K562 (cell line): ENCODE results near the gene SEC22C. TPM values are rescaled to one million over a fixed set of nuclear protein-coding genes. Genes with fewer than 3 reads are reported as not detected.

Experiments
- CC2D1A ChIP-seq: fragments of 450-650 bp; IDR thresholded peaks from 2 replicates; pipeline ENCODE4 v1.6.1; 2017; ENCODE audit warnings: mild to moderate bottlenecking
- FOXJ3 ChIP-seq: sonication (generic); formaldehyde crosslinking; IDR thresholded peaks from 2 replicates; pipeline ENCODE4 v1.4.0; 2020; ENCODE audit warnings: mild to moderate bottlenecking, missing genetic modification reagents
- HCFC1 ChIP-seq: IDR thresholded peaks from 2 replicates; pipeline ENCODE4 v1.6.1; 2012; ENCODE audit warnings: low read depth, low read length, improper control_type of control experiment
- L3MBTL2 ChIP-seq: fragments of 450-650 bp; IDR thresholded peaks from 2 replicates; pipeline ENCODE4 v1.6.1; 2016; ENCODE audit warnings: mild to moderate bottlenecking, moderate library complexity
- MECOM ChIP-seq: fragments of 250-450 bp; sonication (Bioruptor Pico); IDR thresholded peaks from 2 replicates; pipeline ENCODE4 v1.8.0; 2022; ENCODE audit warnings: inconsistent platforms
- NFXL1 ChIP-seq: fragments of 450-650 bp; formaldehyde crosslinking; IDR thresholded peaks from 2 replicates; pipeline ENCODE4 v1.4.0; 2021; ENCODE audit warnings: mild to moderate bottlenecking
- NR2C2 ChIP-seq, 2 experiments: fragments of 200-800 bp in 1 of 2; sonication (Bioruptor generic) in 1 of 2; sonication (generic) in 1 of 2; formaldehyde crosslinking in 1 of 2; IDR thresholded peaks; 2 replicates each; pipeline versions ENCODE4 v1.6.1 to v1.8.0; 2016 to 2022; ENCODE audit warnings: mild to moderate bottlenecking in 1 of 2, missing compliant biosample characterization in 1 of 2, missing genetic modification characterization in 1 of 2, missing genetic modification reagents in 1 of 2
- POLR2AphosphoS2 ChIP-seq: IDR thresholded peaks from 2 replicates; pipeline ENCODE4 v1.6.1; 2012; ENCODE audit warnings: low read length, improper control_type of control experiment
- RBM25 ChIP-seq: fragments of 200-400 bp; formaldehyde crosslinking; IDR thresholded peaks from 2 replicates; pipeline ENCODE4 v1.6.1; 2018; ENCODE audit warnings: low read length, low read depth, moderate library complexity; ENCODE audit not compliant: severe bottlenecking
- SAFB2 ChIP-seq: fragments of 200-400 bp; formaldehyde crosslinking; IDR thresholded peaks from 2 replicates; pipeline ENCODE4 v1.6.1; 2018; ENCODE audit warnings: borderline replicate concordance, low read length, low read depth, moderate library complexity; ENCODE audit not compliant: severe bottlenecking
- SLC30A9 ChIP-seq: fragments of 250-450 bp; sonication (Bioruptor Pico); IDR thresholded peaks from 2 replicates; pipeline ENCODE4 v1.8.0; 2022; ENCODE audit warnings: mild to moderate bottlenecking, moderate library complexity
- STAT5A ChIP-seq: IDR thresholded peaks from 2 replicates; pipeline ENCODE4 v1.6.1; 2012; ENCODE audit warnings: low read length, inconsistent platforms, borderline replicate concordance
- TEAD1 ChIP-seq, 2 experiments: fragments of 450-650 bp in 1 of 2; sonication (generic) in 1 of 2; formaldehyde crosslinking; IDR thresholded peaks; 2 replicates each; pipeline versions ENCODE4 v1.4.0 to v1.8.0; 2020 to 2022; ENCODE audit warnings: mild to moderate bottlenecking in 2 of 2, missing genetic modification reagents in 1 of 2
- TOE1 ChIP-seq, 2 experiments: fragments of 450-650 bp in 1 of 2; sonication (generic) in 1 of 2; formaldehyde crosslinking in 1 of 2; IDR thresholded peaks; 2 replicates each; pipeline versions ENCODE4 v1.7.1 to v1.8.0; 2016 to 2022; ENCODE audit warnings: borderline replicate concordance in 2 of 2, mild to moderate bottlenecking in 2 of 2, antibody characterized with exemption in 1 of 2, inconsistent platforms in 1 of 2, low read depth in 1 of 2, missing genetic modification reagents in 1 of 2, moderate library complexity in 1 of 2
- ZNF311 ChIP-seq: fragments of 250-450 bp; sonication (Bioruptor Pico); IDR thresholded peaks from 2 replicates; pipeline ENCODE4 v1.4.0; 2020; ENCODE audit warnings: mild to moderate bottlenecking, moderate library complexity
- ZNF347 ChIP-seq: fragments of 450-650 bp; formaldehyde crosslinking; IDR thresholded peaks from 2 replicates; pipeline ENCODE4 v1.4.0; 2020; ENCODE audit warnings: low read depth, mild to moderate bottlenecking, moderate library complexity
- ZNF445 ChIP-seq: fragments of 250-450 bp; sonication (Bioruptor Pico); IDR thresholded peaks from 2 replicates; pipeline ENCODE4 v1.4.0; 2020; ENCODE audit warnings: low read depth, mild to moderate bottlenecking, moderate library complexity
- polyA plus RNA-seq, 8 experiments: library from polyadenylated mRNA; depleted of rRNA in 4 of 8; stranded (reverse) in 5 of 8; unstranded in 3 of 8; fragments of >200 nt; fragmentation: Nextera tagmentation in 2 of 8; fragmentation: Illumina TruSeq in 1 of 8; extraction: Ambion mirVana in 2 of 8; extraction: Trizol in 1 of 8; gene quantifications; 2 replicates each; pipeline versions ENCODE4 v1.2.1 to v1.2.3, GENCODE V29; 2011 to 2014; ENCODE audit warnings: inconsistent platforms in 1 of 8, missing spikeins in 1 of 8
- total RNA-seq, 7 experiments: library from RNA; depleted of rRNA in 6 of 7; stranded (reverse); fragments of >200 nt in 6 of 7; fragmentation: Illumina TruSeq in 2 of 7; extraction: Trizol in 2 of 7; gene quantifications; 2 replicates each; pipeline versions ENCODE4 v1.2.1 to v1.2.3, GENCODE V29; 2011 to 2021; ENCODE audit warnings: low replicate concordance in 1 of 7
- TF ChIP-seq, protein P1 (sequence below): IDR thresholded peaks from 3 replicates; pipeline ENCODE4 v1.6.1; 2011; ENCODE audit warnings: borderline replicate concordance, mild to moderate bottlenecking, moderate library complexity; ENCODE audit not compliant: insufficient read length; ENCODE audit errors: extremely low read depth
- TF ChIP-seq, protein P2 (sequence below): sonication (generic); formaldehyde crosslinking; IDR thresholded peaks from 2 replicates; pipeline ENCODE4 v1.8.1; 2023; ENCODE audit warnings: mild to moderate bottlenecking, missing genetic modification reagents, moderate library complexity
- TF ChIP-seq, protein P3 (sequence below): fragments of 450-650 bp; formaldehyde crosslinking; IDR thresholded peaks from 2 replicates; pipeline ENCODE4 v1.4.0; 2020; ENCODE audit warnings: mild to moderate bottlenecking

SEC22C gene
- total and polyA plus RNA-seq, 9 of the 15 experiments (the other 6 are each of a cell fraction or from before 2014, with no cell fraction given) = 35.6 to 68.4 (median 50.7) TPM

DNA sequence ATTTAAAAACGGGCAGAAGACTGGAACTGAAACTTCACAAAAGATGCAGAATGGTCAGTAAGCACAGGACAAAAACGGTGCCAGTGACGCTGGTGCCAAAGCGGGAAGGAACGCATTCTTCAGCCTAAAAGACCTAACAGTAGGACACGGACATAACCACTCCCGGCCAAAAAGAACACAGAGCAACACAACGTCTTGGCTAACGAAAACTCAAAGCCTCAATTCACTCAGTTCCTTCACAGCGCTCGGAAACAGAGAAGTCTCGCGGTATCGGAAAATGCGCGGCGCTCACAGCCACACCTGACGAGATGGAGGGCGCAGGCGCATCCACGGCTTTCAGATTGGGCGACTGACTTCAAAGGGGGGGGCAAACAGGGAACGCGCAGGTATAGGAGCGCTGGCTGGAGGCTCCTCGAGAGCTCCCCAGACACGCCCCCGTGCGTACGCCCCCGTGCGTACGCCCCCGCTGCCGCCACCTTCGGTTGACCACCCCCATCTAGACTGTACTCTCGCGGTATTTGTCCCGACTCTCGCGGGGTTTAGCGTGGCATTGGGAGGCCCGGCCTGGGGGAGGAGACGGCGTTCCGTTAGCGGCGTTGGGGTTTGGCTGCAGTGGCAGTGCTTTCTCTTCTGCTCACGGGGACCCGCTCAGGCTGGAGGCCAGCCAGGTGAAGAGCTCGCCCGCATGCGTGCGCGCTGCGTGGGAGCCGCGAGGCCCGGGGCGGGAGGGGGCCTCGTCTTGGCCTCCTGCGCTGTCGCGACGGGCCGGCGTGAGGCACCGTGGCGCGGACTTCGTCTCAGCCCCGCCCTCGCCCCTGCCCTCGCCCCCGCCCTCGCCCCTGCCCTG, 18.6 kb upstream of the SEC22C start, which contains the start of gene NKTR (continued):
- TF ChIP-seq, protein P1, sequence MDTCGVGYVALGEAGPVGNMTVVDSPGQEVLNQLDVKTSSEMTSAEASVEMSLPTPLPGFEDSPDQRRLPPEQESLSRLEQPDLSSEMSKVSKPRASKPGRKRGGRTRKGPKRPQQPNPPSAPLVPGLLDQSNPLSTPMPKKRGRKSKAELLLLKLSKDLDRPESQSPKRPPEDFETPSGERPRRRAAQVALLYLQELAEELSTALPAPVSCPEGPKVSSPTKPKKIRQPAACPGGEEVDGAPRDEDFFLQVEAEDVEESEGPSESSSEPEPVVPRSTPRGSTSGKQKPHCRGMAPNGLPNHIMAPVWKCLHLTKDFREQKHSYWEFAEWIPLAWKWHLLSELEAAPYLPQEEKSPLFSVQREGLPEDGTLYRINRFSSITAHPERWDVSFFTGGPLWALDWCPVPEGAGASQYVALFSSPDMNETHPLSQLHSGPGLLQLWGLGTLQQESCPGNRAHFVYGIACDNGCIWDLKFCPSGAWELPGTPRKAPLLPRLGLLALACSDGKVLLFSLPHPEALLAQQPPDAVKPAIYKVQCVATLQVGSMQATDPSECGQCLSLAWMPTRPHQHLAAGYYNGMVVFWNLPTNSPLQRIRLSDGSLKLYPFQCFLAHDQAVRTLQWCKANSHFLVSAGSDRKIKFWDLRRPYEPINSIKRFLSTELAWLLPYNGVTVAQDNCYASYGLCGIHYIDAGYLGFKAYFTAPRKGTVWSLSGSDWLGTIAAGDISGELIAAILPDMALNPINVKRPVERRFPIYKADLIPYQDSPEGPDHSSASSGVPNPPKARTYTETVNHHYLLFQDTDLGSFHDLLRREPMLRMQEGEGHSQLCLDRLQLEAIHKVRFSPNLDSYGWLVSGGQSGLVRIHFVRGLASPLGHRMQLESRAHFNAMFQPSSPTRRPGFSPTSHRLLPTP = no peak
- TF ChIP-seq CC2D1A (peak; percentile 57; the same call in 1 of the 2 replicates), POLR2AphosphoS2 (peak; percentile 59; the same call in 1 of the 2 replicates), NFXL1 (CRISPR knock-in tag) (no peak), HCFC1 (peak; percentile 42; the same call in 1 of the 2 replicates), FOXJ3 (CRISPR knock-in tag) (no peak), RBM25 (peak; percentile 96), SLC30A9 (CRISPR knock-in tag) (no peak), ZNF445 (CRISPR knock-in tag) (no peak; the same call in 1 of the 2 replicates), ZNF347 (CRISPR knock-in tag) (no peak), ZNF311 (CRISPR knock-in tag) (no peak), L3MBTL2 (peak; percentile 95), SAFB2 (no peak), NR2C2 (CRISPR knock-in tag; IDR thresholded peaks at IDR 0.05) (peak; percentile 66; the same call in 1 of the 2 replicates), NR2C2 (tag; IDR thresholded peaks at IDR 0.05) (peak; percentile 54; the same call in 1 of the 2 replicates), STAT5A (no peak; the same call in 1 of the 2 replicates), TOE1 (IDR thresholded peaks at IDR 0.05; ENCODE audit: borderline replicate concordance) (peak; percentile 63; the same call in 1 of the 2 replicates), TOE1 (CRISPR knock-in tag; IDR thresholded peaks at IDR 0.05; ENCODE audit: borderline replicate concordance, low read depth) (0 out of 2 replicates have a peak, but pooled peaks have one; percentile 24), TEAD1 (CRISPR knock-in tag; IDR thresholded peaks at IDR 0.05) (peak; percentile 57 to 94; a peak in 3 of 4 replicates), MECOM (CRISPR knock-in tag) (no peak)
- TF ChIP-seq, protein P2, sequence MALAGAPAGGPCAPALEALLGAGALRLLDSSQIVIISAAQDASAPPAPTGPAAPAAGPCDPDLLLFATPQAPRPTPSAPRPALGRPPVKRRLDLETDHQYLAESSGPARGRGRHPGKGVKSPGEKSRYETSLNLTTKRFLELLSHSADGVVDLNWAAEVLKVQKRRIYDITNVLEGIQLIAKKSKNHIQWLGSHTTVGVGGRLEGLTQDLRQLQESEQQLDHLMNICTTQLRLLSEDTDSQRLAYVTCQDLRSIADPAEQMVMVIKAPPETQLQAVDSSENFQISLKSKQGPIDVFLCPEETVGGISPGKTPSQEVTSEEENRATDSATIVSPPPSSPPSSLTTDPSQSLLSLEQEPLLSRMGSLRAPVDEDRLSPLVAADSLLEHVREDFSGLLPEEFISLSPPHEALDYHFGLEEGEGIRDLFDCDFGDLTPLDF (CRISPR knock-in tag) = peak; percentile 71
- TF ChIP-seq, protein P3, sequence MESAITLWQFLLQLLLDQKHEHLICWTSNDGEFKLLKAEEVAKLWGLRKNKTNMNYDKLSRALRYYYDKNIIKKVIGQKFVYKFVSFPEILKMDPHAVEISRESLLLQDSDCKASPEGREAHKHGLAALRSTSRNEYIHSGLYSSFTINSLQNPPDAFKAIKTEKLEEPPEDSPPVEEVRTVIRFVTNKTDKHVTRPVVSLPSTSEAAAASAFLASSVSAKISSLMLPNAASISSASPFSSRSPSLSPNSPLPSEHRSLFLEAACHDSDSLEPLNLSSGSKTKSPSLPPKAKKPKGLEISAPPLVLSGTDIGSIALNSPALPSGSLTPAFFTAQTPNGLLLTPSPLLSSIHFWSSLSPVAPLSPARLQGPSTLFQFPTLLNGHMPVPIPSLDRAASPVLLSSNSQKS (CRISPR knock-in tag) = no peak
